HepG2 (cell line): ENCODE data around the gene TAPBP. TPM values are rescaled to one million over a fixed set of nuclear protein-coding genes. Genes with fewer than 3 reads are reported as not detected.

Experiments
- ATAC-seq: fragments of 200-7000 bp; cut with Tn5 transposase; 3 replicates; pipeline ENCODE4 v1.9.1; 2020; ENCODE audit warnings: mild to moderate bottlenecking, moderate library complexity
- BruUV-seq: library from RNA; stranded (reverse); fragments of 400-500 nt; replicated peaks from 2 replicates; lab custom pipeline; 2021; lab: Mats Ljungman, UMichigan
- CTCF ChIA-PET: fragments of 300-600 bp; formaldehyde crosslinking; extraction: SDS; loops from one replicate; lab custom pipeline; 2021; ENCODE audit warnings: low total read pairs, inconsistent platforms, low intra/inter-chr PET ratio; lab: Yijun Ruan, JAX
- POLR2A ChIA-PET: fragments of 350-600 bp; sonication (Branson Sonifier 250); formaldehyde crosslinking; loops from one replicate; lab custom pipeline; 2020; ENCODE audit warnings: antibody characterized with exemption, inconsistent platforms; lab: Yijun Ruan, JAX
- DNase-seq: peaks from one replicate; pipeline ENCODE4 v3.0.0-alpha.2; 2015; ENCODE audit warnings: low spot score
- FAIRE-seq: peaks from 3 replicates; lab custom pipeline; 2011; peaks lifted over from hg19 to GRCh38; lab: Jason Lieb, UNC
- H2AFZ ChIP-seq: one replicate; pipeline ENCODE4 v1.6.1; 2011; ENCODE audit warnings: low read length, inconsistent platforms
- H3K27ac ChIP-seq: fragments of 300-600 bp; 3 replicates; pipeline ENCODE4 v1.8.0; 2011; ENCODE audit warnings: mixed run types, mild to moderate bottlenecking, mixed read lengths, low read length, inconsistent platforms; ENCODE audit not compliant: insufficient read depth; ENCODE audit errors: extremely low read length
- H3K27me3 ChIP-seq, 2 experiments: fragments of 200-600 bp in 1 of 2; 2 replicates in 1 of 2; 3 replicates in 1 of 2; pipeline versions ENCODE4 v1.6.0 to v1.8.0; 2011; ENCODE audit warnings: low read length in 2 of 2, mild to moderate bottlenecking in 2 of 2, moderate library complexity in 2 of 2, inconsistent platforms in 1 of 2; ENCODE audit not compliant: insufficient read depth in 2 of 2, control insufficient read depth in 1 of 2
- H3K36me3 ChIP-seq, 2 experiments: fragments of 200-600 bp in 1 of 2; replicated peaks in 1 of 2; 2 replicates in 1 of 2; 3 replicates in 1 of 2; pipeline versions ENCODE4 v1.5.1 to v1.8.0; 2011; ENCODE audit warnings: low read length in 2 of 2, inconsistent platforms in 1 of 2; ENCODE audit not compliant: insufficient read depth in 2 of 2, control insufficient read depth in 1 of 2
- H3K4me1 ChIP-seq: 2 replicates; pipeline ENCODE4 v1.5.1; 2012; ENCODE audit warnings: low read length, inconsistent platforms; ENCODE audit not compliant: insufficient read depth
- H3K4me2 ChIP-seq: 2 replicates; pipeline ENCODE4 v1.6.0; 2011; ENCODE audit warnings: low read depth, low read length, inconsistent platforms
- H3K4me3 ChIP-seq, 3 experiments: fragments of 200-600 bp in 1 of 3; sonication (generic), shearing (Covaris generic) in 1 of 3; replicated peaks in 1 of 3; 2 replicates each; pipeline ENCODE4 v1.5.1; 2011 to 2016; ENCODE audit warnings: low read length in 3 of 3, inconsistent platforms in 2 of 3, low read depth in 2 of 3, mild to moderate bottlenecking in 2 of 3, control low read depth in 1 of 3, mixed read lengths in 1 of 3; ENCODE audit not compliant: insufficient read depth in 1 of 3
- H3K79me2 ChIP-seq: one replicate; pipeline ENCODE4 v1.6.1; 2011; ENCODE audit warnings: low read length, inconsistent platforms; ENCODE audit not compliant: insufficient read depth
- H3K9ac ChIP-seq: 2 replicates; pipeline ENCODE4 v1.6.0; 2011; ENCODE audit warnings: mild to moderate bottlenecking, low read depth, low read length, inconsistent platforms; ENCODE audit not compliant: insufficient read depth
- H3K9me3 ChIP-seq: 2 replicates; pipeline ENCODE4 v1.5.1; 2012; ENCODE audit warnings: mild to moderate bottlenecking, low read length
- H4K20me1 ChIP-seq: 2 replicates; pipeline ENCODE4 v1.6.0; 2011; ENCODE audit warnings: inconsistent platforms, mild to moderate bottlenecking, low read length, moderate library complexity; ENCODE audit not compliant: insufficient read depth
- ATF7 ChIP-seq, 2 experiments: fragments of 450-650 bp in 1 of 2; sonication (generic) in 1 of 2; formaldehyde crosslinking in 1 of 2; IDR thresholded peaks; 2 replicates each; pipeline versions ENCODE4 v1.4.0 to v1.6.1; 2016 to 2020; ENCODE audit warnings: antibody characterized with exemption in 1 of 2, mild to moderate bottlenecking in 1 of 2, missing genetic modification reagents in 1 of 2
- HES4 ChIP-seq: sonication (generic); formaldehyde crosslinking; IDR thresholded peaks from 2 replicates; pipeline ENCODE4 v1.9.0; 2021; ENCODE audit warnings: mild to moderate bottlenecking, missing genetic modification reagents, borderline replicate concordance
- TRIM24 ChIP-seq: sonication (generic); formaldehyde crosslinking; IDR thresholded peaks from 2 replicates; pipeline ENCODE4 v1.8.0; 2022; ENCODE audit warnings: mild to moderate bottlenecking, missing genetic modification reagents
- ZNF609 ChIP-seq: sonication (generic); formaldehyde crosslinking; IDR thresholded peaks from 2 replicates; pipeline ENCODE4 v1.4.0; 2020; ENCODE audit warnings: mild to moderate bottlenecking, missing genetic modification reagents, borderline replicate concordance
- WGBS: methylation state at CpG from one replicate; pipeline ENCODE4 v1.1.6; 2017; ENCODE audit warnings: low lambda C conversion rate; 5-methylcytosine and 5-hydroxymethylcytosine counted together
- in situ Hi-C: cut with HindIII; loops from 2 replicates; pipeline ENCODE4 v1.10.0; 2017; ENCODE audit warnings: low pct_unique_long_range_greater_than_20kb; ENCODE audit not compliant: extremely low pct_ligation_motif_present
- intact Hi-C: fragments of 100-400 bp; cut with micrococcal nuclease; formaldehyde crosslinking; loops from one replicate; pipeline ENCODE4 v1.10.0; 2022; ENCODE audit not compliant: unreplicated experiment
- polyA plus RNA-seq, 8 experiments: library from polyadenylated mRNA; depleted of rRNA in 3 of 8; stranded (reverse) in 7 of 8; unstranded in 1 of 8; fragments of >200 nt; fragmentation: Illumina TruSeq in 4 of 8; extraction: Trizol in 4 of 8; gene quantifications; 2 replicates each; pipeline versions ENCODE4 v1.2.1 to v1.2.3, GENCODE V29; 2011 to 2016; ENCODE audit warnings: low read depth in 4 of 8, missing spikeins in 1 of 8, mixed read lengths in 1 of 8; ENCODE audit not compliant: insufficient read depth in 1 of 8
- total RNA-seq, 5 experiments: library from RNA; depleted of rRNA; stranded (reverse); fragments of >200 nt; fragmentation: Illumina TruSeq; extraction: Trizol; gene quantifications; 2 replicates each; pipeline ENCODE4 v1.2.3, GENCODE V29; 2016; ENCODE audit warnings: low read depth in 1 of 5

The TAPBP gene
- total and polyA plus RNA-seq, 2 of the 13 experiments (the other 11 are each of a cell fraction or from before 2014, with no cell fraction given): 27.4 to 32.3 TPM

- no TSS peak for BruUV-seq
- Histone ChIP-seq H3K4me2 (peak overlapping the region; percentile 93; the same call in 1 of the 2 replicates), H3K79me2 (peaks cover 22% of the 10 kb centered on the region), H3K27me3 (no peaks in the 10 kb centered on the region; a peak in 2 of 5 replicates), H3K27ac (no peak overlapping the region), H3K4me1 (peaks cover 57% of the 10 kb centered on the region), H3K9ac (no peak overlapping the region), H3K4me3 (no peak overlapping the region), H3K36me3 (peaks cover 5 to 31% of the 10 kb centered on the region in 2 experiments), H3K9me3 (no peaks in the 10 kb centered on the region), H4K20me1 (peaks cover 3% of the 10 kb centered on the region; the same call in 1 of the 2 replicates), H2AFZ (no peak overlapping the region)
- ChIA-PET CTCF (no interaction called here), POLR2A (interaction anchor here (0.9 to 3.9 kb wide), 2 partner anchors 20 to 121 kb away, joined by 3 to 57 read pairs; partner anchors contain the start of gene RGL2)
- no peak for ATAC-seq
- in situ Hi-C loops (no loop called here), intact Hi-C loops (no loop called here)
- no peak for FAIRE-seq
- WGBS: 95% methylated on average over 29 of the region's 32 CpGs
- TF ChIP-seq ATF7 (IDR thresholded peaks at IDR 0.05) (peak; percentile 65), ATF7 (CRISPR knock-in tag; IDR thresholded peaks at IDR 0.05) (no peak), ZNF609 (CRISPR knock-in tag) (no peak), TRIM24 (CRISPR knock-in tag) (no peak), HES4 (CRISPR knock-in tag) (no peak)
- no peak for DNase-seq
Measured at GRCh38 chr6:33320315-33321181, 6.7 kb upstream of the TAPBP start.
